Suprapubic skin (tissue), 4 donors: ENCODE measurements around the gene KIF21B. TPM values are rescaled to one million over a fixed set of nuclear protein-coding genes. Genes with fewer than 3 reads are reported as not detected.
A peak's percentile ranks its signal among the peaks of the same experiment; 100 is the strongest.

Source experiments
- DNase-seq, 2 donors: peaks; one replicate each; pipeline ENCODE4 v3.0.0-alpha.2; 2019; ENCODE audit warnings: low spot score in 2 of 2
- H3K27ac ChIP-seq: fragments of 200-600 bp; sonication (generic); one replicate; pipeline ENCODE4 v1.5.1; 2019
- H3K27me3 ChIP-seq: fragments of 200-600 bp; sonication (generic); one replicate; pipeline ENCODE4 v1.5.1; 2019
- H3K36me3 ChIP-seq: fragments of 200-600 bp; sonication (generic); one replicate; pipeline ENCODE4 v1.5.1; 2019
- H3K4me1 ChIP-seq: fragments of 200-600 bp; sonication (generic); one replicate; pipeline ENCODE4 v1.5.1; 2019
- H3K4me3 ChIP-seq: fragments of 200-600 bp; sonication (generic); one replicate; pipeline ENCODE4 v1.5.1; 2019; ENCODE audit warnings: mild to moderate bottlenecking
- H3K9me3 ChIP-seq: fragments of 200-600 bp; sonication (generic); one replicate; pipeline ENCODE4 v1.5.1; 2019
- EP300 ChIP-seq: sonication (generic); formaldehyde crosslinking; IDR thresholded peaks from one replicate; pipeline ENCODE4 v1.6.1; 2017; ENCODE audit warnings: antibody characterized with exemption
- POLR2A ChIP-seq, 2 donors: fragments of 450-650 bp; IDR thresholded peaks; one replicate each; pipeline ENCODE4 v1.6.1; 2017; ENCODE audit warnings: antibody characterized with exemption in 2 of 2, mild to moderate bottlenecking in 2 of 2, moderate library complexity in 2 of 2
- POLR2AphosphoS5 ChIP-seq, 3 donors: sonication (generic); formaldehyde crosslinking; IDR thresholded peaks; one replicate each; pipeline ENCODE4 v1.6.1; 2017; ENCODE audit warnings: antibody characterized with exemption in 3 of 3
- WGBS: methylation state at CpG from one replicate; pipeline ENCODE4 v1.1.5; 2018; 5-methylcytosine and 5-hydroxymethylcytosine counted together
- total RNA-seq, 4 donors: library from RNA; depleted of rRNA; stranded (reverse); fragments of >200 nt; gene quantifications; one replicate each; pipeline ENCODE4 v1.1.0, GENCODE V29; 2016
- TF ChIP-seq, protein P1 (sequence below), 2 donors: fragments of 200-600 bp in 1 of 2; fragments of 450-650 bp in 1 of 2; sonication (generic) in 1 of 2; IDR thresholded peaks; one replicate each; pipeline ENCODE4 v1.5.1; 2016 to 2019; ENCODE audit warnings: antibody characterized with exemption in 2 of 2, mild to moderate bottlenecking in 1 of 2, moderate library complexity in 1 of 2

Gene KIF21B, protein sequence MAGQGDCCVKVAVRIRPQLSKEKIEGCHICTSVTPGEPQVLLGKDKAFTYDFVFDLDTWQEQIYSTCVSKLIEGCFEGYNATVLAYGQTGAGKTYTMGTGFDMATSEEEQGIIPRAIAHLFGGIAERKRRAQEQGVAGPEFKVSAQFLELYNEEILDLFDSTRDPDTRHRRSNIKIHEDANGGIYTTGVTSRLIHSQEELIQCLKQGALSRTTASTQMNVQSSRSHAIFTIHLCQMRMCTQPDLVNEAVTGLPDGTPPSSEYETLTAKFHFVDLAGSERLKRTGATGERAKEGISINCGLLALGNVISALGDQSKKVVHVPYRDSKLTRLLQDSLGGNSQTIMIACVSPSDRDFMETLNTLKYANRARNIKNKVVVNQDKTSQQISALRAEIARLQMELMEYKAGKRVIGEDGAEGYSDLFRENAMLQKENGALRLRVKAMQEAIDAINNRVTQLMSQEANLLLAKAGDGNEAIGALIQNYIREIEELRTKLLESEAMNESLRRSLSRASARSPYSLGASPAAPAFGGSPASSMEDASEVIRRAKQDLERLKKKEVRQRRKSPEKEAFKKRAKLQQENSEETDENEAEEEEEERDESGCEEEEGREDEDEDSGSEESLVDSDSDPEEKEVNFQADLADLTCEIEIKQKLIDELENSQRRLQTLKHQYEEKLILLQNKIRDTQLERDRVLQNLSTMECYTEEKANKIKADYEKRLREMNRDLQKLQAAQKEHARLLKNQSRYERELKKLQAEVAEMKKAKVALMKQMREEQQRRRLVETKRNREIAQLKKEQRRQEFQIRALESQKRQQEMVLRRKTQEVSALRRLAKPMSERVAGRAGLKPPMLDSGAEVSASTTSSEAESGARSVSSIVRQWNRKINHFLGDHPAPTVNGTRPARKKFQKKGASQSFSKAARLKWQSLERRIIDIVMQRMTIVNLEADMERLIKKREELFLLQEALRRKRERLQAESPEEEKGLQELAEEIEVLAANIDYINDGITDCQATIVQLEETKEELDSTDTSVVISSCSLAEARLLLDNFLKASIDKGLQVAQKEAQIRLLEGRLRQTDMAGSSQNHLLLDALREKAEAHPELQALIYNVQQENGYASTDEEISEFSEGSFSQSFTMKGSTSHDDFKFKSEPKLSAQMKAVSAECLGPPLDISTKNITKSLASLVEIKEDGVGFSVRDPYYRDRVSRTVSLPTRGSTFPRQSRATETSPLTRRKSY (N-terminal part only)
- 1 to 10 TPM in 3 of 4 donors, under 1 TPM in 1; 0.65 to 2.3 (median 1.1) TPM for total RNA-seq

DNA sequence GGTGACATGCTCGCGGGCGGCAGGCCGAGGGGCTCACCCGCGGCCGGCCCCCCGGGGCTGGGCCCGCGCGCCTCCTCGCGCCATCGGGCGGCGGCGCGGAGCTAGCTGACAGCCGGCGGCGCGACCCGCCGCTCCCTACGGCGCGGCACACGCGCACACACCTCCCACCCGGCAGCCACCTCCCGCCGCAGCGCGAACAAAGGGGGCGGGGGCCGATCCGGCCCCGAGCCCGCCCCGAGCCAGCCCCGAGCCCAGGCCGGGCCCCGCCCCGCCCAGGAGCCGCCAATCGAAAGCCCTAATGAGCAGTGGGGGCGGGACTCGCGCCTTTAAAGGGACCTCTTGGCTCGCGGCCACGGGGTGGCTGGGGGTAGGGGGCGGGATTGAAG, at the start of gene KIF21B:
Gene KIF21B (minus strand): TSS at position 198 of the 386 bp plus-strand sequence. CDS start 331 bp downstream, outside the sequence.
- peak within 1 kb of the TSS; percentile 63 for H3K4me3 ChIP-seq
- H3K27me3 ChIP-seq = no peaks in the 10 kb centered on the region
- H3K9me3 ChIP-seq = no peaks in the 10 kb centered on the region
- H3K36me3 ChIP-seq = no peaks in the 10 kb centered on the region
- no peak within 1 kb of the TSS for H3K27ac ChIP-seq
- no peak for TF ChIP-seq POLR2A (IDR thresholded peaks at IDR 0.05)
- no peak for TF ChIP-seq EP300
- TF ChIP-seq POLR2AphosphoS5 (IDR thresholded peaks at IDR 0.05) = no peak
- TF ChIP-seq, protein P1, sequence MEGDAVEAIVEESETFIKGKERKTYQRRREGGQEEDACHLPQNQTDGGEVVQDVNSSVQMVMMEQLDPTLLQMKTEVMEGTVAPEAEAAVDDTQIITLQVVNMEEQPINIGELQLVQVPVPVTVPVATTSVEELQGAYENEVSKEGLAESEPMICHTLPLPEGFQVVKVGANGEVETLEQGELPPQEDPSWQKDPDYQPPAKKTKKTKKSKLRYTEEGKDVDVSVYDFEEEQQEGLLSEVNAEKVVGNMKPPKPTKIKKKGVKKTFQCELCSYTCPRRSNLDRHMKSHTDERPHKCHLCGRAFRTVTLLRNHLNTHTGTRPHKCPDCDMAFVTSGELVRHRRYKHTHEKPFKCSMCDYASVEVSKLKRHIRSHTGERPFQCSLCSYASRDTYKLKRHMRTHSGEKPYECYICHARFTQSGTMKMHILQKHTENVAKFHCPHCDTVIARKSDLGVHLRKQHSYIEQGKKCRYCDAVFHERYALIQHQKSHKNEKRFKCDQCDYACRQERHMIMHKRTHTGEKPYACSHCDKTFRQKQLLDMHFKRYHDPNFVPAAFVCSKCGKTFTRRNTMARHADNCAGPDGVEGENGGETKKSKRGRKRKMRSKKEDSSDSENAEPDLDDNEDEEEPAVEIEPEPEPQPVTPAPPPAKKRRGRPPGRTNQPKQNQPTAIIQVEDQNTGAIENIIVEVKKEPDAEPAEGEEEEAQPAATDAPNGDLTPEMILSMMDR (IDR thresholded peaks at IDR 0.05) = no peak
- no peak for DNase-seq
- peaks cover 35% of the 10 kb centered on the region for H3K4me1 ChIP-seq
- 0% methylated on average over 15 of the region's 53 CpGs for WGBS

DNA sequence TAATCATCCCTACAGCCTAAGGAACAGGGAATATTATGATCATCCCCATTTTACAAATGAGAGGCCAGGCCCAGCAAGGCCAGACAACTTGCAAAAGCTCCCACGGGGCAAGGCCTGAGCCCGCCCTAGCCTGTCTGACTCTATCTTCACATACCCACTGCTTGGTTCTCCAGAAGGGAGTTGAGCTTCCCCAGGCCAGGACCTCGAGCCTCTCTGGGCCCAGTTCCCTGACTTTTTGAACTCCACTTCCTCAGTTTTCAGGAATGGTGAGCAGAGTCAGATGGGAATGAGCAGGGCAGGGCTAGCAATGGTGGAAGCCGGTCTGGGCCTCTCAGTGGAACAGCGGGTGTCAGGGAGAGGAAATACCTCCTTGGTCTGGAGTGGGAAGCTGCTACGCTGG, 49.4 kb upstream of the KIF21B start:
- no peaks in the 10 kb centered on the region for H3K4me1 ChIP-seq
- H3K27ac ChIP-seq = no peak overlapping the region
- H3K27me3 ChIP-seq = no peaks in the 10 kb centered on the region
- no peaks in the 10 kb centered on the region for H3K36me3 ChIP-seq
- DNase-seq = no peak
- H3K9me3 ChIP-seq = no peaks in the 10 kb centered on the region
- WGBS = 78% methylated on average over 6 of the region's 6 CpGs
- no peak overlapping the region for H3K4me3 ChIP-seq
- TF ChIP-seq, protein P1 (IDR thresholded peaks at IDR 0.05) = no peak
- TF ChIP-seq POLR2A (IDR thresholded peaks at IDR 0.05) (no peak), EP300 (no peak), POLR2AphosphoS5 (IDR thresholded peaks at IDR 0.05) (no peak)

DNA sequence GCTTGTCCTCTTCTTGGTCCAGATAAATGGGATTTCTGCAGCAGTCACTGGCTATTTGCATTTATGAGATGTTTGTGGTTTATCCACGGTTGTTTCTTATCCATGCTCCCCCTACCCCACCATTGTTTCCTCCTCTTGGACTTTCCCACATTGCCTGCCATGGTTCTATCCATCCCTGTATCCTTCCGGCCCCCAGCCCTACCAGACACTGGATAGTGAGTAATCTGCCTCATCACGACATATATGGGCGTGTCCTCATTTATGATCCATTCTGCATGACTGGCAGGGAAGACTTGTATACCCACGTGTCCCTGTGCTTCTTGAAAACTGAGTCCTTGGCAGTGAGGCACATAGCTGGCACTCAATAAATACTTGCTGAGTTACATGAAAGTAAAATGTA, 48.6 kb upstream of the KIF21B start:
- no peaks in the 10 kb centered on the region for H3K4me1 ChIP-seq
- H3K9me3 ChIP-seq = no peaks in the 10 kb centered on the region
- H3K4me3 ChIP-seq = no peak overlapping the region
- DNase-seq = no peak
- H3K27ac ChIP-seq = no peak overlapping the region
- no peaks in the 10 kb centered on the region for H3K27me3 ChIP-seq
- H3K36me3 ChIP-seq = no peaks in the 10 kb centered on the region
- TF ChIP-seq POLR2AphosphoS5 (IDR thresholded peaks at IDR 0.05) (no peak), EP300 (no peak), POLR2A (IDR thresholded peaks at IDR 0.05) (no peak)
- TF ChIP-seq, protein P1 (IDR thresholded peaks at IDR 0.05) = no peak
- WGBS = 56% methylated on average over 5 of the region's 5 CpGs

DNA sequence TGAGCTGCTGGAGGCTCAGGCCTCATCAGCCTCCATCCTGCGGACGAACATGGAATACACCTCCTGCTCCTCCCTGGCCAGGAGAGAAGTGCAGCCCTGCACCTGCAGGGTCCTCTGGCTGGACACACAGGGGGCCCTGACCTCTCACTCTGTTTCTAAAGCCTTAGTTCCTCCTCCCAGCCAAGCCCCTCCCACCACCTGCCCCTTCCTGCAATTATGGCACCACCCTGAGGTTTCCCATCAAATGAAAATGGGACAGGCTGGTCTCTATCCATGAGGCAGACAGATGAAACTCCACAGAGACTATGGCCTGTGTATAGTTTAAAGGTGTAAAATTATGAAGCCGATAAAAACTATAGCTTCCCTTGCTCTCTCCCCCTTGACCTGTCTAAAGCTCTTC, 46.1 kb upstream of the KIF21B start:
- Histone ChIP-seq H3K4me3 (no peak overlapping the region), H3K4me1 (no peaks in the 10 kb centered on the region), H3K36me3 (no peaks in the 10 kb centered on the region), H3K27ac (no peak overlapping the region), H3K27me3 (peaks cover 10% of the 10 kb centered on the region), H3K9me3 (no peaks in the 10 kb centered on the region)
- DNase-seq = no peak
- WGBS = 88% methylated on average over 3 of the region's 3 CpGs
- TF ChIP-seq, protein P1 (IDR thresholded peaks at IDR 0.05) = no peak
- no peak for TF ChIP-seq EP300
- TF ChIP-seq POLR2AphosphoS5 (IDR thresholded peaks at IDR 0.05) = no peak
- TF ChIP-seq POLR2A (IDR thresholded peaks at IDR 0.05) = no peak
